ENCODE measurements around the gene TRIO.

Gene TRIO

GRCh38 chr5:14488709-14489108 lies 345.6 kb downstream of the TRIO start:
- DNase-seq (ENCODE audit: low read depth) = no peak

DNA sequence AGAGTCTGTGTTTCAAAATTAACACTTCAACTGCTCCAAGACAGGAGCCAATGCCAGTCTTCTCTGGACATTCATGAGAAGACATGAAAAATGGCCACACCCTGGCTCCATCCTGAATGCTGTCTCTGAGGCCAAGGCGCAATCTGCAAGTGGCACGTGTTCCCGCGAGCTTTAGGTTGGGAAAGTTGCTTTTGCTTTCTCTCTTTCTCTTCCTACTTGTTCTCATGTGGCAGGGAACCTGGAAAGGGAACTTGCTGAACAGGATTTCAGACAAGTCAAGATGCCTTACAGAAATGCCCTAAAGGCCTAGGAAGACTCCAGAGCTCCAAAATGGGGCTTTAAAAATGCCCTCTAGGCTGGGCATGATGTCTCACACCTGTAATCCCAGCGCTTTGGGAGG lies 346.5 kb downstream of the TRIO start:
- DNase-seq (ENCODE audit: low read depth) = no peak

DNA sequence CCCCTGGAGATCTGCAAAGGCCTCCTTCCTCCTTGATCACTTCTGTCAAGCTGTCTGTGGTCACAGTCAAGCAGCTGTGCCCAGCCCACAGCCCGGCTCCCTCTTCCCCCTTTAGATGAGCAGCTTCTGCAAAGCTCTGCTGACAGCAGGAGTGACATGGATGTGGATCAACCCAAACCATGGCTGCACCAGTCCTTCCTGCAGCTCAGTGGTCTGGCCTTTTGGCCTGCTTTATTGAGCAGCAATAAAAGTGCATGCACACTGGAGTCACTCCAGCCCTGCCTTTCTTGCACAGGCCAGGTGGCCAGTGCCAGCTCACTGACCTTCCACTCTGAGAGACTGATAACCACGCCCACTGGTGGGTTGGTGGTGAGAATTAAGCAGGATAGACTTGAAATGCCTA lies 347.2 kb downstream of the TRIO start:
- DNase-seq (ENCODE audit: low read depth) = no peak

DNA sequence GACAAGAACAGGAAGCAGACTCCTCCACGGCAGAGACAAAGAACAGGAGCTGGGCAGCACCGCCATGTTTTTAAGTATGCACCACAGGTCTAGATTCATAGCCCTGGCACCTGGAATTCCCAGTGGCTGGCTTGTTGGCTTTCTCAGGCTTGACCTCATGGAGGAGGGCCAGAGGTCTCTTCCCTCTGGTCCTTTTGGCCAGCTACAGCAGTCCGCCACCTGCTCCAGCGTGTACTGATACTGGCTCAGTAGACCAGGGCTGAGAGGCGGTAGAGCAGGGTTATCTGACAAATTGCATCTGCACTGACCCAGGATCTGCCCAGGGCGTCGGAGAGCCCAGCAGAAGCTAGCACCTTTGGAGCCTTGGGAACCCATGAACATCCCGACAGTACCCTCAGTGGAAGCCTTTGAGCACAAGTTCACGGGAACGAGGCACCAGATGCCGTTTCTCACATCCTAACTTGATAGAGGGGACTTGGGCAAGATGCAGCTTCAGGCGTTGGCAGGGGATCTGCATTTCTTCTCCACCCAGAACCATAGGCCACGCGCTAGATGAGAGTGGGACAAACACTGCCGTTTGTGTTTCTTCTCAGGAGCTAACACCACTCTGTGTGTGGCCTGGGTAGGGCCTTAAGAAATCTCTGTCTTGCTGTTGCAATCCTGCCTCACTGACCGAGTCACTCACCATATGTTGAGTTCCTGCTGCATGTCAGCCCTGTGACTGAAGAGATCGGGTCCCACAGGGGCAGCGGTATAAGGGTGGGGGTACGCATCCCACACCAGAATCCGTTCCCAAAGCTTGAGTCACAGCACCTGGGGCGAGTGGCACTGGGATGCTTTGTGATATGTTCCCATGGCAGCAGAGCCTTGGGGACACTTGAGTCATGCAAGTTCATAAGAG lies 348.1 kb downstream of the TRIO start:
- no peak for DNase-seq (ENCODE audit: low read depth)

GRCh38 chr5:14492331-14492964 lies 349.3 kb downstream of the TRIO start:
- DNase-seq (ENCODE audit: low read depth) = no peak

- DNase-seq (ENCODE audit: low read depth) = no peak
Observed at GRCh38 chr5:14495301-14495700, 352.2 kb downstream of the TRIO start.

DNA sequence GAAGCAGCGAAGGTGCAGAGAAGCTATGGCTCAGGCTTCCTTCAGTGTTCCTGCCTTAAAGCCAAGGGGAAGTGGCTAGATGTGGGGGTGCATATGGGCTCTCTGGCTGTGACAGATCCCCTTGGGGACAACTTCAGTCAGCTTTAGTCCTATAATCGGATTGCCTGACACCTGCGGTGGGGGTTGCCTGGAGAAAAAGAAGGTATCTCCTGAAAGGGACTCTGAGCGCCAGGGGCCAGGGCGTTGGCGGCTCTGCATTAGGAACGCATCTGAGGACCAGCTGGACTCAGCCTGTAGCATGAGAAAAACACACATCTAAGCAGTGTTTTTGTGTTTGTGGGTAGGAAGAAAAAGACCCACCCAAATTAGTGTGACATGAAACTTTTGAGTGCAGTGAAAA lies 354.2 kb downstream of the TRIO start:
- DNase-seq (ENCODE audit: low read depth) = no peak

- no peak for DNase-seq (ENCODE audit: low read depth)
Observed at GRCh38 chr5:14501353-14502293, 358.5 kb downstream of the TRIO start.

DNA sequence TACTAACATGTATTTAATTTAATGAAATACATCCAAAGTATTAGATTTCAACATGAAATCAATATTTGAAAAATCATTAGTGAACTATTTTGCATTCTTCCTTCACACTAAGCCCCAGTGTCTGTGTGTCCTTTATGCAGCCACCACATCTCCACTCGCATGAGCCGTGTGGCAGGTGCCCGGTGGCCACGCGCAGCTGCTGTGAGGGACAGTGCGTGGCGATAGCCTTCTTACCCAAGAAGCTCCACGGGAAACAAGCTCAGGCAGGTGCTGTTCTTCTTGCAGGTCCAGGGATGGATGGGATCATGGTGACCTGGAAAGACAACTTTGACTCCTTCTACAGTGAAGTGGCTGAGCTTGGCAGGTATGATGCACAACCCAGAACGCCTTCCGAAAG lies 359.1 kb downstream of the TRIO start:
- no peak for DNase-seq (ENCODE audit: low read depth)

DNA sequence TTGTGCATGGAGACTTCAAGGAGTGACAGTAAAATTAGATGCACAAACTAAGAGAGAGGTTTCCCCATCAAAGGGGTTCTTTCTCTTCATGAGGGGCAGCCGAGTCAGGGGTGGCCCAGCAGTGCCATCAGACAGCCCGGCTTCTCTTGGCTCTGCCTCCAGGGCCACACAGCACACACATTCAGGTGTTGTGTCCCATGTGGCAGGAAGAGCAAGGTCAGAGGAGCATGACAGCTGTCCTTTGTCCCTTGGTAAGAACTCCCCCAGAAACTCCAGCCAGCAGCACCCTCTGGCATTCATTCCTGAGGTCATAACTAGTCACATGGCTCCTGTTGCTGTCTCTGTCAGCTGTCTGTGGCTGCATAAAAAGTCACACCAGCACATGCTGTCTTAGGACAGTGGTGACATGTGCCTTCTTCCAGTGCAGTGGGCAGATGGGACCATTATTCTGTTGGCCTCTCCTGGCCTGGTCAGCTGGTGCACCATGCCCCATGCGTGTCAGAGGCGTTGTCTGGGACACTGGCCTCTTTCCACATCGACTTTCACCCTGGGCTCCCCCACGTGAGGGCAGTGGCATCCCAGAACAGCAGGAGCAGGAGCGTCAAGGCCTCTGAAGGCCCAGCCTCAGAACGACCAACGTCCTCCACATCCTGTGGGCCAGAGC lies 360.0 kb downstream of the TRIO start:
- DNase-seq (ENCODE audit: low read depth) = no peak

DNA sequence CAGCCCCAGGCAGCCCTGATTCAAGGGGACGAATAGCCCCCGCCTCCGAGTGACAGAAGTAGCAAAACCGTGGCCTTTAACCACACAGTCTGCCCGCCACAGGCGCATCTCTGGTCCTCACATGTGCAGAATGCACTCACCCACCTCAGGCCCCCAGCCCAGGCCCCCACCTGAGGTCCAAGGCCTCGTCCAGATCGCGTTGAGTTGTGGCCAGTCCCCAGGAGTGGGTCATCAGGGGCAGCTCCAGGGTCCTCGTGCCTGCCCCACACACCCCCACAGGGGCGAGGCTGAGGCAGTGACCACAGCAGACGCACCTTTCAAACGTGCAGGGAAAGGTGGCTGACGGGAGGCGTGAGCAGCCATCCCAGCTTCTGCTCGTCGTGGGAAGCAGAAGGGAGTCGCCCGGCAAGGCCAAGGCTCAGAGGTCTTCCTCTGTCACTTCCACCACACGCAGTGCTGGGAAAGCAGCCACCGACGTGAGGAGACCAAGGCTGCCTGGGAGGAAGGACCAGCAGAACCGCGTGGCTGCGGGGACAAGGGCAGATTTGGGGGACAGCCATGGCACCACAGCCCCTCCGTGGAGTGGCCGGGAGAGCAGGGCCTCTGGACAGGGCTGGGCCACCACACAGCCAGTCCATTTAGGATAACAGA lies 360.7 kb downstream of the TRIO start:
- no peak for DNase-seq (ENCODE audit: low read depth)

GRCh38 chr5:14504332-14504727 lies 361.2 kb downstream of the TRIO start:
- DNase-seq (ENCODE audit: low read depth) = no peak

DNA sequence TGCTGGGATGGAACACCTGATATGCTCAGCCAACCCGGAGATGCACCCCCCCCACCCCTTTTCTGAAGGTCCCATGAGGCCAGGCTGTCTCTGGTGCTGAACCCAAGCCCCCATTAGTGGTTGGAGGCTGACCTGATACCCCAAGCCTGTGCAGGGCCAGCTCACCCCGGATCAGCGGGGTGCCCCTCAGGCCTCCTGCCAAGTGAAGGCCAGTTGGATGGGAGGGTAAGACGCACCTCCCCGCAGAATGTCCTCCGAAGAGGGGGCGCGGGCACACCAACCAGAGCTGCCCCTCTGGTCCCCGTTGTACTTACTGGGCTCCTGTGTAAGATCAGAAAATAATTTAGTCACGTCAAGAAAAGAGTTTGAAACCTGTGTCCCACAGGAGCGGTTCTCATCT lies 361.7 kb downstream of the TRIO start:
- DNase-seq (ENCODE audit: low read depth) = no peak

DNA sequence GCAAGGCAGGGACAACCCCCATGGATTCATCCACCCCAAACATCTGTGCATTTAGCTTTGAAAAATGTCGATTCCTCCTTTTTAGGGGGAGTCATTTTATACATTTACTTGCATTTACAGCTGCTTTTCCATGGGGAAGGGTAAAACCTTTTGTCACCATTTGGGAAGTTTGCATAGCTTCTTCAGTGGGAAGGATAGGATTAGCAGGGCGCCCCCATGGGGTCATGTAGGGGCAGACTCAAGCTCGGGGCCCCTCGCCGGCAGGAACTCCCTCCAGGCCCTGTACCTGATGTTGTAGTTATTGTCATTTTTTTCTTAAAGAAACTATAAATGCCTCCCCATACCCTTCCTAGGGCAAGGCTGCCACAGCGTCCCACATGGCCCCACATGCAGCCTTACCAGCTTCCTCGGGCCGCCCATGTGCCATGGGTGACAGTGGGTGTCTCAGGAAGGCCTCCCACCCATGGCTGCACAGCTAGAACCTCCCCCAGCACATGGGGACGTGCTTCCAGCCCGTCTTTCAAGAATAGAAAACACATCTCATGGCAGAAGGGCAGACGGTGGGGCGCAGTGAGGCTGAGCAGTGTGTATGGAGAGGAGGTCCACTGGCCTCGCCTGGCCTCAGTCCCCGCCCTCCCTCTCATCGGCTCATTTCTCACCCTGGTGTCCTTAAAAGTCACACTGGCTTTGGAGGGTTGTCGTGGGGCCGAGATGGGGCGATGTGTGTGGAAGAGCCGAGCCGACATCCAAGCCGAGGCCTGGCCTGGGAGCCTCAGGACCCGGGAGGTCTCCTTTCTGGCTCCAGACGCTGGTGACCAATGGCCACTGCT lies 362.4 kb downstream of the TRIO start:
- DNase-seq (ENCODE audit: low read depth) = no peak

- no peak for DNase-seq (ENCODE audit: low read depth)
Observed at GRCh38 chr5:14506140-14506538, 363.0 kb downstream of the TRIO start.

DNA sequence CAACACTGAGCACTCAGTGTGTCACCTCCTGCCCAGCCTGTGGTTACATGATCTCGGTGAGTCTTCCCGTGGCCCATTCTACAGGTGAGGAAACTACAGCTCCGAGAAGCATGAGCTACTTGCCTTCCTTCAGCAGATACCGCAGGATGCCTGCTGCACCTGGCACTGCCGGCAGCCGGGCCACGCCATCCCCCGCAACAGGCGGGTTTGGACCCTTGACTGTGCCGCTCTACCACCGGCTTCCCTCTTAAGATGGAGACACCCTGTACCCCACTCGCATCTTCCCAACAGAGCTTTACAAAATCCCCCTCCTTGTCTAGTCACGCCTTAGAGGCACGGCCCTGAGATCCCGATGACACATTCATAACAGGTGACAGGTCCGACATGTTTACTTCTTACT lies 363.5 kb downstream of the TRIO start:
- DNase-seq (ENCODE audit: low read depth) = no peak

DNA sequence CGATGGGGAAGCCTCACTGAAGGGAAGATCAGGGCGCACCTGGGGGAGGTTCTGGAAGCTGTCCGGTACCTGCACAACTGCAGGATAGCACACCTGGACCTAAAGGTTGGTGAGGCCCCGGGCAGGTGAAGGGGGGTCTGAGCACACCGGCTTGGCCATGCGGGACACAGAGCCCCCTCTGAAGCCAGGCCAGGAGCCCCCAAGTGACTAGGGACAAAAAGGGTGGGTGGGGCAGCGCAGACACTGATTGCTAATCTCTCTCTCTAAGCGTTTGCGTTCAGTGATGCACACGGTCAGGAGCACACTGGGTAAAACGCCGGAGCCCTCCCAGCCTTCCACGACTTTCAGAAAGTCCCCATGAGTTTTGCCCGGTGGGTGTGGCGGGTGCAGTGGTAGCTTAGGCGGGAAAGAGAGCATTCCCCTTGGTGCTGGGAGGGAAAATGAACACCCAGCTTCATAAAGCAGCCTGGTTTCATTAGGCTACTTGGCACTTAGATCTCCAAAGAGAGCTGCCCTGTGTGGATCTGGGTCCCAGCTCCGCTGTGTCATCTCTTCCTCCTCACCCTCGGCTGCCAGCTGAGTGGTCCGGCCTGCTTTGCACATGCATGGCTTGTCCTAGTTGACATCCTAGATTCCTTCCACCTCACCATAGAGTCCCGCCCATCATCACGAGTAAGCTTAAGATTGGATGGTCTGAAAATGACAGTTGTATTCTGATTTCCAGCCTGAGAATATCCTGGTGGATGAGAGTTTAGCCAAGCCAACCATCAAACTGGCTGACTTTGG lies 364.2 kb downstream of the TRIO start:
- no peak for DNase-seq (ENCODE audit: low read depth)

- DNase-seq (ENCODE audit: low read depth) = no peak
Observed at GRCh38 chr5:14508046-14508445, 364.9 kb downstream of the TRIO start.

- DNase-seq (ENCODE audit: low read depth) = no peak
Observed at GRCh38 chr5:14509556-14509955, 366.4 kb downstream of the TRIO start.
